Activated CD8-positive, alpha-beta memory T cell treated with anti-CD3 and anti-CD28 coated beads, Interleukin-2, amount 50 U/mL, for 4 hours (primary cell): ENCODE data around the gene MPHOSPH9.
"Not testable (repeated sequence)": the region's sequence is repeated elsewhere in the genome, so short reads cannot be mapped to it uniquely, and the experiment has no call there.

Experiments
- DNase-seq: peaks from one replicate; pipeline ENCODE4 v3.0.0-alpha.2; 2020

MPHOSPH9 gene

DNA sequence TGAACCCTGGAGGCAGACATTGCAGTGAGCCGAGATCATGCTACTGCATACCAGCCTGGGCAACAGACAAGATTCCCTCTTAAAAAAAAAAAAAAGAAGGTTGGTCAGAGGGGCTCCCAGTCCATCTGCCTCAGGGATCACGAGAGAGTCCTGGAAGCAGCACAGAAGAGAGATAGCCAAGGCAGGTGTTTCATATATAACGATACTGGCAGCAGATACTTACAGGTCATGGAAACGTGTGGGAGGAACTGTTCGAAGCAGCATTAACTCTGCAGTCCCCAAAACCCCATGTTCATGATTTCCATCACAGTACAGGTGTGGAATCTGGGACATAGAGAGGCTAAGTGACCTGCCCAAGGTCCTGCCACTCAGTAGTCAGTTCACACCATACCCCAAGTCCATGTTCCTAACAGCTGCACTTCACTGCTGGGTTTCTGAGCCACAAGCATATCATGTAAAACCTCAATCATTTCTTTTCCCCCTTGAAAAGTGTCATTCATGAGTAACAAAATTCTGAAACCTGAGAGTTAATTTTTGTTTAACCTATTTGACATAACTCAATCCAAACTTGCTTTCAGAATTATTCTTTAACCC is 22.0 kb upstream of the MPHOSPH9 start:
- no peak for DNase-seq

DNA sequence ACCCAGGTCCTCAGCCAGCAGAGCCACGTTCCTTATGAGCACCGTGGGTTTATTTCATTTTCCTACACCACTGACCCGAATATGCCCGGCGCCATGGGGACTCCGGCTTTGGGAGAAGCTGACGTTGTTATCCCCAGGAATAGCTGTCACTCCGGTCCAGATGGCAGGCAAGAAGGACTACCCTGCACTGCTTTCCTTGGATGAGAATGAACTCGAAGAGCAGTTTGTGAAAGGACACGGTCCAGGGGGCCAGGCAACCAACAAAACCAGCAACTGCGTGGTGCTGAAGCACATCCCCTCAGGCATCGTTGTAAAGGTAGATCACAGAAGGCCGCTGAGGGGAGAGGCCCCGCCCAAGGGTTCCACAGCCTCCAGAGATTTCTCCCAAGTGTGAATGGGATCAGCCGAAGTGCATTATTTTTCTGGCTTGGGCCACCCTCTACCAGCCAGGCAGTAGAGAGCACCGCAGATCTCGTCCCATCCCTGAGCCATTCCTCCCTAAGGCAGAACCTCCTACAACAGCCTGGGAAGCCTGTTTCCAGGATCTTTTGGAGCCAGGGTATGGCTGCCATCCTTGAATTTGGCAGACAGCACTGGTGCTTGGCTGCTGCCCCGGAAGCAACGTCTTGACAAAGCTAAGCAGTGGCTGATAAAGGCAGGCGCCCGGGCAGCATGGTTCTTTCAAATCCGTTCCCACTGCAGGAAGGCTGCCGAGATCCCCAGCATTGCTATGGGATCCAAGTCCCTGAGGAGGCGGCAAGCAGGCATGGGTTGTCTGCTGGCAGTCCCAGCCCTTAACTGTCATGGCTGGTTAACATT is 20.9 kb upstream of the MPHOSPH9 start:
- no peak for DNase-seq

DNA sequence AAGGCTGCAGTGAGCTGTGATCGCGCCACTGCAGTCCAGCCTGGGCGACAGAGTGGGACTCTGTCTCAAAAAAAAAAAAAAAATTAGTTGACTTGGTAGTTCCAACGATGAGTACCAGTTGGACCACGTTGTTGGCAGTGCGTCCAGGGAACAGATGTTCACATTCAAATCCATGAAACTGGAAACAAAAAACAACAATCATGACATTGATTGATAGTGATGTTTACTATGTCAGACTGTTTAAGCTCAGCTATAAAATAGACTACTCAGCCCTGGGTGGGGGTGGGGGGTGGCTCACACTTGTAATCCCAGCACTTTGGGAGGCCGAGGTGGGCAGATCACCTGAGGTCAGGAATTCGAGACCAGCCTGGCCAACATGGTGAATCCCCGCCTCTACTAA is 19.4 kb upstream of the MPHOSPH9 start:
- not testable (repeated sequence) for DNase-seq

DNA sequence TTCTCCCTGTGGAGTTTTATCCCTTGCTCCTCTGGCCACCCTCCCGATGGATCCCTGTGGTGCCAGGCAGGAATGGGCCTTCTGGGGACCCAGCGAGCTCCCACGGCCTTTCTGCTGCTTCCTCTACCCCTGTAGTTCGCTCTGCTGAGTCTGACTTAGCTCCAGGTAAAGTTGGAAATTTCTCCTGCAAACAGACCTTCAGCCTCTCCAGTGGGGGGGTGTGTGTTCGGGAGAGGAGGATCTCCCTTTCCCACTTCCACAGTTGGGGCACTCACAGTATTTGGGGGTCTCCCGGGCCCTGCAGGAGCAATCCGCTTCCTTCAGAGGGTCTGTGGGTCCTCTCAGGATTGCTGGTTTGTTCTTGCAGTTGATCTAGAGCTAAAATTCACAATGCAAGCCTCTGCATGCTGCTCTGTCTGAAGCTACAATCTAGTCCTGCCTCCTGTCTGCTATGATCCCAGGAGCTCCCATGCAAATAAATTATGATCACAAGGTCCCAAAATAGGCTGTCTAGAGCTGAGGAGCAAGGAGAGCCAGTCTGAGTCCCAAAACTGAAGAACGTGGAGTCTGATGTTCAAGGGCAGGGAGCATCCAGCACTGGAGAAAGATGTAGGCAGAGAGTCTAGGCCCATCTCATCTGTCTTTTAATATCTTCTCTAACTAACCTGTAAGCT is 18.6 kb upstream of the MPHOSPH9 start:
- DNase-seq = no peak

- no peak for DNase-seq
These were observed 17.8 kb upstream of the MPHOSPH9 start for GRCh38 chr12:123250471-123251383.

- DNase-seq = not testable (repeated sequence)
These were observed 16.2 kb upstream of the MPHOSPH9 start for GRCh38 chr12:123248996-123249741.

DNA sequence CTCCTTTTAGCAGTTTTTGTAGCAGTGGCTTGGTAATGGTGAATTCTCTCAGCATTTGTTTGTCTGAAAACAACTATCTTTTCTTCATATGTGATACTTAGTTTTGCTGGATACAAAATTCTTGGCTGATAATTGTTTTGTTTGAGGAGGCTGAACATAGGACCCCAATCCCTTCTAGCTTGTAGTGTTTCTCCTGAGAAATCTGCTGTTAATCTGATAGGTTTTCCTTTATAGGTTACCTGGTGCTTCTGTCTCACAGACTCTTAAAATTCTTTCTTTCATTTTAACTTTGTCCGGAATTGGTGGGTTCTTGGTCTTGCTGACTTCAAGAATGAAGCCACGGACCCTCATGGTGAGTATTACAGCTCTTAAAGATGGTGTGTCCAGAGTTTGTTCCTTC is 15.2 kb upstream of the MPHOSPH9 start:
- not testable (repeated sequence) for DNase-seq

- no peak for DNase-seq
These were observed 12.7 kb upstream of the MPHOSPH9 start for GRCh38 chr12:123245678-123246077.

- no peak for DNase-seq
These were observed 10.8 kb upstream of the MPHOSPH9 start for GRCh38 chr12:123243671-123244262.

- no peak for DNase-seq
These were observed 9.4 kb upstream of the MPHOSPH9 start for GRCh38 chr12:123242116-123242904.

- DNase-seq = no peak
These were observed 6.0 kb upstream of the MPHOSPH9 start for GRCh38 chr12:123238961-123239360.

DNA sequence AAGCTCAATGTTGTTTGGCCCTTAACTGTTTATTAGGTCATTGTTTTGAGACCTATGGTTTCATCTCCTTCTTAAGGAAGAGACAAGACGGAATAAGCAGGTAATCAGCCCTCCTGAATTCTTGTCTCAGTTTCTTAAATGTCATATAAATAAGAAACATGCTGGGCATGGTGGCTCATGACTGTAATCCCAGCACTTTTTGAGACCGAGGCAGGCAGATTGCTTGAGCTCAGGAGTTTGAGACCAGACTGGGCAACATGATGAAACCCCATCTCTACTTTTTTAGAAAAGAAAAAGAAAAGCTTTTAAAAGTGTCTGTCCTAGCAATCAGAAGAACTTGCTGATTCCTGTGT is 5.4 kb upstream of the MPHOSPH9 start:
- no peak for DNase-seq

DNA sequence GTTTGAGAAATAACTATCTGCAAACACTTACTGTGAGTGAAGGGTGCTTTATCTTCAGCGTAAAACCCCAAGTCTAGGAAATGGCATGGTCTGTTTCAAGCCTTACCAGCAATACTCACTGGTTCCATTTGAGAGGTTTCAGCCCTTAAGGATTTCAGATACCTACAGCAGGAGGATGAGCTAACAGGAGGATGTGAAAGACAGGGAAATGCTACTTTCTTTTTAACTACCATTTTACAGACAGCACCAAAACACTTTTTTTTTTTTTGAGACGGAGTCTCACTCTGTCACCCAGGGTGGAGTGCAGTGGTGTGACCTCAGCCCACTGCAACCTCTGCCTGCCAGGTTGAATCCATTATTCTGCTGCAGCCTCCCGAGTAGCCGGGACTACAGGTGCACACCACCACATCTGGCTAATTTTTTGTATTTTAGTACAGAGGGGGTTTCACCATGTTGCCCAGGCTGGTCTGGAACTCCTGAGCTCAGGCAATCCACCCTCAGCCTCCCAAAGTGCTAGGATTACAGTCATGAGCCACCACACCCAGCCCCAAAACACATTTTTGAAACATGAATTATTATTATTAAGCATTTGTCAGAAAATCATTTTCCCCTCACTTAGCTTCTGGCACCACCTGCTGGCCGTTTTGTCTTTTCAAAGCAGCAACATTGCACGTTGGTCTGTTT is 4.8 kb upstream of the MPHOSPH9 start:
- DNase-seq = peak; percentile 78

DNA sequence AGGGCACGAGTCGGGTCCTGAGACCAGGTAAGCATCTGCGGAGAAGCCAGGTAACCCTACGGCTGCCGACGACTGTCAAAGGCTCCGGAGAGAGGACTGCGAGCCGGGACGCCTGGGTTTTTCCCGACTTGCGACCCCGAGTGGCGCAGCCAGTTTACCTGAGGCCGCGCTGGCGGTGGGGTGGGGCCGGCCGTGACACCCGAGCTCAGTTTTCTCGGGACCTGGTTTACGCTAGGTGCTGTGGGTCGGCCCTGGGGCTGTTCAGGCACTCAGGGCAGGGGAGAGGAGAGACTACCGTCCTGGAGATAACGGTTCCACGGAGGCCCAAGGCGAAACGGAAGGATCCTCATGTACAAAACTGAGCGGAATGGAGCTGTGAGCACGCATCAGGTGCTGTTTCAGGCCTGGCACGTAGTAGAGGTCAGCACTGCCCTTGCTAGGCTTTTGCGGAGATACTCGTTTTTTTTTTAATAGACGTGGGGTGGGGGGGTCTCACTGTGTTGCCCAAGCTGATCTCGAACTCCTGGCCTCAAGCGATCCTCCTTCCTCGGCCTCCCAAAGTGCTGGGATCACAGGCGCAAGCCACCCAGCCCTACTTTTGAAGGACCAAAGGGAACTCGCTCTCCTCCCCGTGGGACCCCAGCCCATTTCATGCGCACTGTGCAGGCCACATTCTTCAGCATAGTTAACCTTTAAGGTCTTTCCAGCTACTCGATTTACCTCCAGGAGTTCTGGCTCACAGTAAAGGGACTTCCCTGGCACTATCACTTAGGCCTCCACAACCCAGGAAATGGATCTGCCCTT is 766 bp upstream of the MPHOSPH9 start:
- DNase-seq = no peak

GRCh38 chr12:123232472-123232806 is 502 bp downstream of the MPHOSPH9 start:
- no peak for DNase-seq

GRCh38 chr12:123231931-123232330 is 1.0 kb downstream of the MPHOSPH9 start:
- DNase-seq = no peak

- DNase-seq = no peak
These were observed 3.9 kb downstream of the MPHOSPH9 start for GRCh38 chr12:123229051-123229450.

DNA sequence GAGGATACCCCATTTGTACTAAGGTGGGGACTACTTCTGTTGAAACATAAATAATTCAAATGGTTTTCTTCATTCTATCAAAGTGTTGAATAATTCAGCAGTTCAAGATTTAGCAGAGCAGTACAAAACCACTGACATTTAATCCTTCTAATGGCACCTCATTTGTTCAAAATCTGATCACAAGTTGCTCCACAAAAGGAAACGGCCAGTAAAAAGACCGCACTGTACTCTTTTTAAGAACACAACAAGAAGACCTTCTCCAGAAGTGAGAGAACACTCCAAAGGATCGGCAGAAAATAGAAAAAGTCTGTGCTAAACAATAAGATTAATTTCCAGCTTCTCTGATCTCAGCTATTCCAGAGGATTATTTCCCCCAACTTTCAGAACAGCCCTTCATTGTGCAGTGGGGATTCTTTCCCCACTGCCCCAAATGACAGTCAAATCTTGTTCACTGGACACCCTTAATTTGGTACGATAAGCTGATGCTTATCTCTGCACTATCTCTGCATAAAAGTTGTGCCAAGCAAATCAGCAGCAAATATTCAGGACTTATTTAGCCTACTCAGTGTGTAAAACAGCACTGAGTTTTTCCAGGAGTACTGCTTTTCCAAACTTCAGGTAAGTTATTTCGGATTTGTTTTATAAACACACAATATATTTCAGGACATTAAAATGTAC is 5.2 kb downstream of the MPHOSPH9 start:
- no peak for DNase-seq

GRCh38 chr12:123225443-123225842 is 7.5 kb downstream of the MPHOSPH9 start:
- DNase-seq = no peak
